OCI-LY7 (cell line): ENCODE results near the gene VPS35L. TPM values are rescaled to one million over a fixed set of nuclear protein-coding genes. Genes with fewer than 3 reads are reported as not detected.

Source experiments
- BruUV-seq: library from RNA; stranded (reverse); fragments of 400-500 nt; replicated peaks from 2 replicates; lab custom pipeline; 2021; lab: Mats Ljungman, UMichigan
- CTCF ChIA-PET: fragments of 300-600 bp; sonication (Branson Sonifier 250); formaldehyde crosslinking; loops from one replicate; lab custom pipeline; 2022; ENCODE audit warnings: antibody characterized with exemption; ENCODE audit not compliant: unreplicated experiment; lab: Charles Lee
- POLR2A ChIA-PET: fragments of 300-600 bp; sonication (Branson Sonifier 250); formaldehyde crosslinking; loops from one replicate; lab custom pipeline; 2022; ENCODE audit warnings: antibody characterized with exemption; lab: Charles Lee
- DNase-seq: peaks from one replicate; pipeline ENCODE4 v3.0.0-alpha.2; 2015; ENCODE audit warnings: low spot score
- H2AFZ ChIP-seq: fragments of 200-600 bp; sonication (generic), shearing (Covaris generic); 2 replicates; pipeline ENCODE4 v1.6.1; 2014; ENCODE audit warnings: mild to moderate bottlenecking, antibody characterized with exemption, low read length, moderate library complexity
- H3K27ac ChIP-seq: fragments of 200-600 bp; sonication (generic); 2 replicates; pipeline ENCODE4 v1.5.1; 2014; ENCODE audit warnings: mixed run types, low read depth, mild to moderate bottlenecking, moderate library complexity, low read length, inconsistent platforms; ENCODE audit not compliant: poor library complexity, severe bottlenecking
- H3K36me3 ChIP-seq: fragments of 200-600 bp; sonication (generic); 2 replicates; pipeline ENCODE4 v1.6.1; 2014; ENCODE audit warnings: mild to moderate bottlenecking, antibody characterized with exemption, low read length, moderate library complexity, mixed read lengths; ENCODE audit not compliant: insufficient read depth
- H3K4me1 ChIP-seq: fragments of 200-600 bp; sonication (generic); 2 replicates; pipeline ENCODE4 v1.5.1; 2014; ENCODE audit warnings: mild to moderate bottlenecking, low read length; ENCODE audit not compliant: insufficient read depth, poor library complexity, severe bottlenecking
- H3K4me2 ChIP-seq: fragments of 200-600 bp; sonication (generic); 2 replicates; pipeline ENCODE4 v1.6.1; 2014; ENCODE audit warnings: mild to moderate bottlenecking, low read length
- H3K4me3 ChIP-seq: fragments of 200-600 bp; sonication (generic); 2 replicates; pipeline ENCODE4 v1.5.1; 2014; ENCODE audit warnings: mild to moderate bottlenecking, low read depth, low read length; ENCODE audit not compliant: poor library complexity, severe bottlenecking
- H3K79me2 ChIP-seq: fragments of 200-600 bp; sonication (generic); 2 replicates; pipeline ENCODE4 v1.6.1; 2016; ENCODE audit warnings: low read depth, mild to moderate bottlenecking, low read length, moderate library complexity, mixed read lengths; ENCODE audit not compliant: insufficient read depth
- H3K9me2 ChIP-seq: fragments of 200-600 bp; sonication (generic); 2 replicates; pipeline ENCODE4 v1.6.1; 2016; ENCODE audit warnings: mild to moderate bottlenecking, low read length, mixed read lengths; ENCODE audit not compliant: insufficient read depth
- H3K9me3 ChIP-seq: fragments of 200-600 bp; sonication (generic); 2 replicates; pipeline ENCODE4 v1.6.1; 2014; ENCODE audit warnings: mild to moderate bottlenecking, mixed run types, low read length, mixed read lengths
- H4K20me1 ChIP-seq: fragments of 200-600 bp; sonication (generic); 2 replicates; pipeline ENCODE4 v1.6.1; 2014; ENCODE audit warnings: mild to moderate bottlenecking, antibody characterized with exemption, low read length, moderate library complexity, mixed read lengths; ENCODE audit not compliant: insufficient read depth
- CTCF ChIP-seq: fragments of 200-600 bp; sonication (generic); conservative IDR thresholded peaks from 2 replicates; pipeline ENCODE4 v1.5.1; 2014; ENCODE audit warnings: mild to moderate bottlenecking, antibody characterized with exemption, low read length, moderate library complexity, mixed read lengths
- EZH2phosphoT487 ChIP-seq: fragments of 200-600 bp; sonication (generic); IDR thresholded peaks from 2 replicates; pipeline ENCODE4 v1.6.1; 2018; ENCODE audit warnings: low read depth, borderline replicate concordance, mild to moderate bottlenecking, mixed run types, antibody characterized with exemption, low read length, moderate library complexity, mixed read lengths
- intact Hi-C: fragments of 100-400 bp; cut with micrococcal nuclease; formaldehyde crosslinking; loops from one replicate; pipeline ENCODE4 v1.10.0; 2022; ENCODE audit not compliant: unreplicated experiment
- total RNA-seq, 2 experiments: library from RNA; depleted of rRNA in 1 of 2; stranded (reverse); fragments of >200 nt in 1 of 2; shearing (Covaris generic) in 1 of 2; gene quantifications; 2 replicates each; pipeline ENCODE4 v1.2.3, GENCODE V29; 2014 to 2022

The VPS35L gene
- total RNA-seq, 2 experiments from 2014 or later = 16.5 to 65.2 TPM

DNA sequence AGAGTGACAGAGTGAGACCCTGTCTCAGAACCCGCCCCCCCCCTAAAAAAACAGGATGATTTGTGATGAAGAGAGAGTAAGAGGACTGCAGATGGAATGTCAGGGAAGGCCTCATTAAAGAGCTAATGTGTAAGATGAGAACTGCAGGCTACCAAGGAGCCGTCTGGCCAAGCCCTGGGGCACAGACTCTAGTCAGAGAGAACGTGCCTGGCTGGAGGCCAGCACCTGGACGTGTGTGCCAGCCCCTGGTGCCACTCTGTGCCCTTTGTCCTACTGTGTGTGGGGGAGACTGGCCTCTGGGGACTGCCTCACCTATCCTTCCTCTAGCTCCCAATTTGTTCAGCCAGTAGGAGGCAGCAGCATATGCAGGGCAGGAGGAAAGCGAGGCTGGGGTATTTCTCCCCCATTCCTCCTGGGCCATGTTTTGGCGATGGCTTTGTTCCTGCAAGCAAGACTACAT, 125.4 kb downstream of the VPS35L start:
- intact Hi-C loops = no loop called here
- no peak overlapping the region for H2AFZ ChIP-seq
- H3K4me3 ChIP-seq = no peak overlapping the region
- H3K79me2 ChIP-seq = no peaks in the 10 kb centered on the region
- POLR2A ChIA-PET = interaction anchor here (0.6 to 1.6 kb wide), 2 partner anchors 9 to 16 kb away, joined by 3 to 4 read pairs; no protein-coding TSS in a partner anchor
- TF ChIP-seq CTCF (peak; percentile 32; the same call in 1 of the 2 replicates), EZH2phosphoT487 (no peak)
- no peak for DNase-seq
- no peaks in the 10 kb centered on the region for H4K20me1 ChIP-seq
- H3K9me3 ChIP-seq = no peaks in the 10 kb centered on the region
- no TSS peak for BruUV-seq
- no peaks in the 10 kb centered on the region for H3K4me1 ChIP-seq
- H3K4me2 ChIP-seq = no peak overlapping the region
- CTCF ChIA-PET = no interaction called here
- no peaks in the 10 kb centered on the region for H3K9me2 ChIP-seq
- H3K27ac ChIP-seq = no peak overlapping the region
- peaks cover 27% of the 10 kb centered on the region for H3K36me3 ChIP-seq

DNA sequence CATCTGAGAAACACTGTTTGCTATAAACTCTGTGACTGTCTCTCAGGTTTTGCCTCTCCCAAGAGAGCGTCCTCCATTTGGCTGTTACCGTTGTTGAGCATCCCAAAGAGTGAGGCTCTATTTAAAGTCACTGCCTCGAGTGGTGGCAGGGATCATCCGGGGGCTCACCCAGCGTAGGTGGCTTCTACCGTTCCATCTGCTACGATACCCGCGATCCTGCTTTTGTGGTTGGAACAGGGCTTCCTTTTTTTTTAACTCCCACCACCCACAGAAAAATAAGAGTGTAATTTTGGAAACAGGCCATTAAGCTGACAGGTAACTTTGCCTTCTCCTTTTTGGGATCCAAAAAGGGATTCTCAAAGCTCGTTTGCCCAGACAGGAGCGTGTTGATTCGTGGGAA, 126.1 kb downstream of the VPS35L start:
- intact Hi-C loops = no loop called here
- Histone ChIP-seq H3K4me3 (no peak overlapping the region), H4K20me1 (no peaks in the 10 kb centered on the region), H3K4me1 (no peaks in the 10 kb centered on the region), H3K27ac (no peak overlapping the region), H2AFZ (no peak overlapping the region), H3K9me3 (no peaks in the 10 kb centered on the region), H3K36me3 (peaks cover 27% of the 10 kb centered on the region), H3K79me2 (no peaks in the 10 kb centered on the region), H3K4me2 (no peak overlapping the region), H3K9me2 (no peaks in the 10 kb centered on the region)
- POLR2A ChIA-PET = interaction anchor here (1.6 kb wide), 1 partner anchor 10 kb away, joined by 4 read pairs; no protein-coding TSS in a partner anchor
- BruUV-seq = no TSS peak
- no peak for DNase-seq
- TF ChIP-seq CTCF (no peak), EZH2phosphoT487 (no peak)
- CTCF ChIA-PET = no interaction called here

- no peak for DNase-seq
- no peak overlapping the region for H3K4me2 ChIP-seq
- intact Hi-C loops = no loop called here
- no TSS peak for BruUV-seq
- TF ChIP-seq EZH2phosphoT487 (no peak), CTCF (no peak)
- H3K36me3 ChIP-seq = peaks cover 35% of the 10 kb centered on the region
- H3K4me1 ChIP-seq = no peaks in the 10 kb centered on the region
- H3K79me2 ChIP-seq = no peaks in the 10 kb centered on the region
- POLR2A ChIA-PET = no interaction called here
- no peaks in the 10 kb centered on the region for H4K20me1 ChIP-seq
- no peaks in the 10 kb centered on the region for H3K9me3 ChIP-seq
- CTCF ChIA-PET = no interaction called here
- no peaks in the 10 kb centered on the region for H3K9me2 ChIP-seq
- H3K27ac ChIP-seq = no peak overlapping the region
- no peak overlapping the region for H2AFZ ChIP-seq
- no peak overlapping the region for H3K4me3 ChIP-seq
Measured at GRCh38 chr16:19683453-19684236, 128.1 kb downstream of the VPS35L start.
